ENCODE data around the gene OR8B12.
"Not testable (repeated sequence)": the region's sequence is repeated elsewhere in the genome, so short reads cannot be mapped to it uniquely, and the experiment has no call there.

OR8B12 gene

GRCh38 chr11:124520550-124520854 lies 23.0 kb downstream of the OR8B12 start:
- DNase-seq (ENCODE audit: low read depth, low spot score), result no peak

GRCh38 chr11:124519850-124520549 lies 23.5 kb downstream of the OR8B12 start:
- no peak for DNase-seq (ENCODE audit: low read depth, low spot score)

- DNase-seq (ENCODE audit: low read depth, low spot score), result no peak
These were observed 24.4 kb downstream of the OR8B12 start for GRCh38 chr11:124518989-124519451.

- DNase-seq (ENCODE audit: low read depth, low spot score), result no peak
These were observed 26.1 kb downstream of the OR8B12 start for GRCh38 chr11:124517314-124517713.

- DNase-seq (ENCODE audit: low read depth, low spot score), result not testable (repeated sequence)
These were observed 28.8 kb downstream of the OR8B12 start for GRCh38 chr11:124514675-124515074.

- no peak for DNase-seq (ENCODE audit: low read depth, low spot score)
These were observed 29.3 kb downstream of the OR8B12 start for GRCh38 chr11:124514131-124514530.

GRCh38 chr11:124511745-124512144 lies 31.7 kb downstream of the OR8B12 start:
- no peak for DNase-seq (ENCODE audit: low read depth, low spot score)

GRCh38 chr11:124510279-124510678 lies 33.2 kb downstream of the OR8B12 start:
- DNase-seq (ENCODE audit: low read depth, low spot score), result no peak

- no peak for DNase-seq (ENCODE audit: low read depth, low spot score)
These were observed 43.7 kb downstream of the OR8B12 start for GRCh38 chr11:124499711-124500110.

- no peak for DNase-seq (ENCODE audit: low read depth, low spot score)
These were observed 50.3 kb downstream of the OR8B12 start for GRCh38 chr11:124493016-124493655.
